Embryonic facial prominence (tissue), 1 donor: ENCODE results near the gene DDAH2.

Source experiments
- DNase-seq: peaks from one replicate; pipeline ENCODE4 v3.0.0-alpha.2; 2016; ENCODE audit errors: extremely low spot score

DDAH2 gene, protein sequence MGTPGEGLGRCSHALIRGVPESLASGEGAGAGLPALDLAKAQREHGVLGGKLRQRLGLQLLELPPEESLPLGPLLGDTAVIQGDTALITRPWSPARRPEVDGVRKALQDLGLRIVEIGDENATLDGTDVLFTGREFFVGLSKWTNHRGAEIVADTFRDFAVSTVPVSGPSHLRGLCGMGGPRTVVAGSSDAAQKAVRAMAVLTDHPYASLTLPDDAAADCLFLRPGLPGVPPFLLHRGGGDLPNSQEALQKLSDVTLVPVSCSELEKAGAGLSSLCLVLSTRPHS

DNA sequence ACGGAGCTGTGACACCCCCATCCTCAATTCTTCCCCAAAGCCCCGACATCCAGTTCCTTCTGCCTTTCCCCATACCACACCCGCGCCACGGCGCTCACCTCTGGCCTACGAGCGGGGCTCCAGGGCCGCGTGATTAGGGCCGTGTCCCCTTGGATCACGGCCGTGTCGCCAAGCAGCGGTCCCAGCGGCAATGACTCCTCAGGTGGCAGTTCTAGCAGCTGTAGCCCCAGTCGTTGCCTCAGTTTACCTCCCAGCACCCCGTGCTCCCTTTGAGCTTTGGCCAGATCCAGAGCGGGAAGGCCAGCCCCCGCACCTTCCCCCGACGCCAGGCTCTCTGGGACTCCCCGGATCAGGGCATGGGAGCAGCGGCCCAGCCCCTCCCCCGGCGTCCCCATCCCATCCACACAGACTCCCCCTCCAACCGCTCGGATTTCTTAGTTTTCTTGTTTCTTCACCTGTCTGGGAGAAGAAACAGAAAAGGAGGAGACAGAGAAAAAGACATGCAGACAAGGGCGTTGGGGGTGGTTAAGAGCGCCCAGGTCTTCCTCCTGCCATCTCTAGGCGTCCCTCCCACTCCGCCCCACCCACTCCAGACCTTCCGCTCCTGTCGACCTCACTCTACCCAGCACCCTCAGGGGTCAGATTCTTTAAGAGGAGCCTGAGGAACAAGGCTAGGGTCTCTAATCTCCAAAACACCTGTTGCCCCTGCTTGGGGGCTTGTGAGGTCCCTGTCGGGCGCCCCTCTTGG, at the start of gene DDAH2:
Gene DDAH2 (minus strand): TSS at position 533 of the 748 bp plus-strand sequence. CDS start 138 bp downstream, at position 395.
- no peak for DNase-seq

DNA sequence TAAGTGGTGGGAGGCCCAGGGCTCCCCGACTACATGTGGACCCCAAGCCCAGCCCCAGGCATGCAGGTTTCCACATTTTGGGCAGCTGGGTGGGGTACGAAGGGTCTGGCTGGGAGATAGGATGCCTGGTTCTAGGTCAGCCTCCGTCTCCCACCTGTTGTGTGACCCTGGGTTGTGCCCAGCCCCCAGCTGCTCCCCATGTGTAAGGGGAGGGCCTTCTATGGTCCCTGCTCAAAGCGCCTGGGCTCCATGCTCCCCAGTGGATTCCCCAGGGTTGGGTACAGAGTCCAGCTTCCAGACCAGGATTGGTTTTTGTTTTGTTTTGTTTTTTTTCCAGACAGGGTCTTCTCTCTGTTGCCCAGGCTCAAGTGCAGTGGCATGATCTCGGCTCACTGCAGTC, 49.1 kb upstream of the DDAH2 start:
- DNase-seq, result no peak

DNA sequence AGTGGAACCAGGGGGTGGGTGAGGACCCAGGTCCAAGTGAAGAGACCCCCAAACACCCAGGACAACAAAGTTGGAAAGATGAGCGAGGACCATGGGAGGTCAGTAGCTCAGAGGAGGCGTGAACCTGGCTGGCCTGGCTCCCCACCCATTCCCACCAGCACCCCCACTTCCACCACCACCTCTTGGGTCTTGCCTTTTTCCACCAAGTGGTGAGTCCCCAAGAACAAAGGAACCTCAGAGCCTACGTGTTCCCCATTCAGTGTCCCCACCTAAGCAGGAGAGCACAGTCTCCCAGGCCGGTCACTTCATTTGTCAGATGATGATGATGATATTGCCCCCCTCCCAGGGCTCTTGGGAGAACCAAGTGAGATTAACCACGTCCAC, 48.6 kb upstream of the DDAH2 start:
- no peak for DNase-seq

DNA sequence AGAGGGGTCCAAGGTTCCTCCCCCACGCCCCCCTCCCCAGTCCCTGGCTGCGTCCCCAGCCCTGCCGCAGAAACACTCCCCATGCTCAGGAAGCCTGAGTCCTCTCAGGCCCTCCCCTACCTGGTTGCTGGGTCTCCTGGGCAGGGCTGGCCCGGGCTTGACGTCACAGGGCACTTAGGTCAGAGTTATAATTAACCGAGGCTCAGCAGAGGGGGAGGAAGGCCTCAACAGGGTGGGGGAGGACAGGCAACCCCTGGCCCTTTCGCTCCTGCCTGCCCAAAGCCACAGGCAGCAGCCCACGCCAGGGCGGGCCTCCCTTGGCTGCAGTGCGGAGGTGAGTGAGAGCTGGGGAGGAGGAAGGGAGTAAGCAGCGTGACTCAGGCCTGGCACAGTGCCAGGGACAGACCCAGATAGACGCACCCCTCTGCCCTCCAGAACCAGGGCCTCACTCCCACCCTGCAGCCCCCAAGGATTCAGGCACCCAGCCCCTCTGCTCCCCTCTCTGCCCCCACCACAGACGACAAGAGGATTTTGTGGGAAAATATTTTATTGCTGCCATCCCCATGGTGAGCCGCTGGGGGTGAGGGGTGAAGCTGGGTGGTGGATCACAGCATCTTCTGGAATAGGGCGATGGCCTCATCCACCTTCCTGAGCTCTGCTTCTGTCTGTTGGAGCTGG, 48.0 kb upstream of the DDAH2 start, which contains the start of gene VWA7:
Gene VWA7 (minus strand): TSS at position 340 of the 678 bp plus-strand sequence. CDS start 549 bp downstream, outside the sequence.
- no peak for DNase-seq

DNA sequence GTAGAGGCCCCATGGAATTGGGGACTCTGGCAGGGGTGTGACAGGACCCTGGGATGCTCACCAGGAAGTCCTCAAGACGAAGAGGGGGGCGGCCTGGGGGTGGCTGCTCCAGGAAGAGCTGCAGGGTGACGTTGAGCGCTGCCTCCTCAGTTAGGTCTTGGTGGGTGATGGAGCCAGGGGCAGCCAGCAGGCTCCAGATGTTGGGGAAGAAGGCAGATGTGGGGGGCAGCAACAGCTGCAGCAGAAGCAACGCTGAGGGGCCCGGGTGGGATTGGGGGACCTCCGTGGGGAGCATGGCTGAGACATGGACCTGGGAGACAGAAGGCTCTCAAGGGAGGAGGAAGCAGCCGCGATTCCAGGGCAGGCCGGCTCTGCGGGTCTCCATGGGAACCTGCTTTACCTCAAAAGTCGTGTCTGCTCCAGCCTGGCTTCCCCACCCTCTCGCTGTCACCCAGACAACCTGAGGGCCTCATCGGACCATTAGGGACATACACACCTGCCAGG, 47.4 kb upstream of the DDAH2 start:
- no peak for DNase-seq

DNA sequence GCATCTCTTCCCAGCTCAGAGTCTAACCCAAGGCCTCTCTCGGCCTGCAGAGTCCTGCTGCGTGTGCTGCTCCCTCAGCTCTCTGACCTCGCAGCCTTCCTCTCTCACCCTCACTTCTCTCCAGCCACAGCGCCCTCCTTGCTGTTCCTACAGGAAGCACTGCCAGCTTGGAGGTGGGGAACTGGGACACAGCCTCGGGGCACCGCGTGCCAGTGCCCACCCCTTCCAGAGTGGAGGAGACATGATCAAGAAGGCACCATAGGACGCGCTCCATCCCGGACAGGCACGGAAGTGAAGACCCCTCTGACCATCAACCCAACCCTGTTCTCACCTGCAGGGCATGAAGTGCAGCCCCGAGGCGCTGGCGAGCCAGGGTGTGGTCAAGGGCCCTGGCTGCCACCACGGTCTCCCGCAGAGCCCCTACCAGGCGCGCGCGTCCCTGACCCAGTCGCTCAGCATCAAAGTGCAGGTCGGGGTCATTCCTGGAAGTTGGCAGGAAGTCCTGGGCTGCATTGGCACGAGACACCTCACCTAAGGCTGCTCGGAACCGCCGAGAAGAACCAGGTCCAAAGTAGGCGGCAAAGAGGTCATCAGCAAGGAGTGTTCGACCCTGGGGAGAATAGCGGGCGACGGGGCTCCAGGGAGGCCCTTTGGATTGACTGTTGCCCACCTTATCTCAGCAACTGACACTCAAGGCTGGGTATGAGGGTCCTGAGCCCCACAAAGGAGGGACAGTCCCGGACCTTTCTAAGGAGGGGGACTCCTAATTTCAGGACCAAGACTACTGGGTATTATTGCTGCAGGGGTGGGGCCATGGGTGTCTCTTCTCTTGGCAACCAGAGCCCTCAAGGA, 46.8 kb upstream of the DDAH2 start:
- DNase-seq, result no peak

DNA sequence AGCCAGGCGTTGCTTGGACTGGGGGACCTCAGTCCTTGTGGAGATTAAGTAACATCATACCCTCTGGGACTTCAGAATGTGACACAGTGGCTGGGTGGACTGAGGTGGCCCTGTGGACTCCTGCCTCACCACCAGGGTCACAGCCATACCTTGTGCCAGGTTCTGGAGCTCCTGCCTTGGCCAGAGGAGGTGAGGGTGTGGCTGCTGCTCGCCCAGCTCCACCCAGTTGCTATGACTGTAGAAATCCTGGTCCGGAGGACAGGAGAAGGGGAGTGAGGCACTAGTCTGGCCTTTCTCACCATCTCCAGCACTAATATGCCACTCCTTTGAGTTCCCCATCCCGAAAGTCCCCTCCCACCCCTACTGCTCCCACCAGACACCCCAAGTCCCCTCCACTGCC, 46.1 kb upstream of the DDAH2 start:
- DNase-seq, result no peak

DNA sequence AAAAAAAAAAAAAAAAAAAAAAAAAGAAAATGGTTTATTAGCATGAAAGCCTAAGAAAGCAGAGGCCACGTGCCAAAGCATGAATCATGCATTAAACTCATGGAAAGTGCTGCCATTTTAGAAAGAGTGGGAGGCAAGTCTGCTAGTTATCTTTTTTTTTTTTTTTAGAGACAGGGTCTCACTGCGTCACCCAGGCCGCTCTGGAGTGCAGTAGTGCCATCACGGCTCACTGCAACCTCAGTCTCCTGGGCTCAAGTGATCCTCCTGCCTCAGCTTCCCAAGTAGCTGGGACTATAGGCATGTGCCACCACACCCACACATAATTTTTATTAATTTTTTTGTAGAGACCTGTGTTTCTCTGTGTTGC, 42.9 kb upstream of the DDAH2 start:
- DNase-seq, result no peak

DNA sequence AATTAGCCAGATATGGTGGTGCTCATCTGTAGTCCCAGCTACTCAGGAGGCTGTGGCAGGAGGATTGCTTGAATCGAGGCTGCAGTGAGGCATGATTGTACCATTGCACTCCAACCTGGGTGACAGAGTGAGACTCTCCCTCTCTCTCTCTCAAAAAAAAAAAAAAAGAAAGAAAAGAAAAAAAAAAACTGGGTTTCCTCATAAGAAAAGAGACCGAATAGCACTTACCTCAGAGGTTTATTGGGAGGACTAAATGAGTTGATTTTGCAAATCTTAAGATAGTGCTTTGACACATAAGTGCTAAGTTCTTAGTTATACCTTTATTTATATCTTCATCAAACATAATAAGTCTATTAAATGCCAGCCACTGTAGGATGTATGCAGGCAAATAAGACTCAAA, 41.8 kb upstream of the DDAH2 start:
- no peak for DNase-seq

DNA sequence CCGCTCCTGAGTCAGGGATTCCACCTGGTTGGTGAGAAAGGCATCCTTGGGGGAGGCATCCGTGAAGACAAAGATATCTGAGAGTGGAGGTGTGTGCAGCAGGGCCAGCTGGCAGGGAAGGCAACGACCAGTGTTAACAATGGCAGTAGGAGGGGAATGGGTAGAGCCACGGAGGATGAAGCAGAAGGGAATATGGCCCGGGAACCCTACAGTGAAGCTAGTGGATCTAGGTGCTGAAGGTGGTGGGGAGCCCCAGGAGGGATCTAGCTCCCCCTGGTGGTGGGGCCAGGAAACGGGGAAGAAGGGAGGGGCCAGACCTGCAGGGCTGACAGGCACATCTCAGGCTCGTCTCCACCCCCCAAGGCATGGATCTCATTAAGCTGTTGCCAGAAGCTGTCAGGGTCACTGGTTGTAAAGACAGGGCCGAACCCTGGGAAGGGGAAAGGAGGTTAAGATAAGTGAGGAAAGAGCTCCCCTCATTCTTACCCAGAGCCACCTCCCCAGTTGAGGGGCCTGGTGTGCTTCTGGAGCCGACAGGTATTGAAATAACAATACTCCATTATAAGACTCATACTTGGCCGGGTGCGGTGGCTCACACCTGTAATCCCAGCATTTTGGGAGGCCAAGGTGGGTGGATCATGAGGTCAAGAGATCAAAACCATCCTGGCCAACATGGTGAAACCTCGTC, 40.7 kb upstream of the DDAH2 start:
- DNase-seq, result no peak

DNA sequence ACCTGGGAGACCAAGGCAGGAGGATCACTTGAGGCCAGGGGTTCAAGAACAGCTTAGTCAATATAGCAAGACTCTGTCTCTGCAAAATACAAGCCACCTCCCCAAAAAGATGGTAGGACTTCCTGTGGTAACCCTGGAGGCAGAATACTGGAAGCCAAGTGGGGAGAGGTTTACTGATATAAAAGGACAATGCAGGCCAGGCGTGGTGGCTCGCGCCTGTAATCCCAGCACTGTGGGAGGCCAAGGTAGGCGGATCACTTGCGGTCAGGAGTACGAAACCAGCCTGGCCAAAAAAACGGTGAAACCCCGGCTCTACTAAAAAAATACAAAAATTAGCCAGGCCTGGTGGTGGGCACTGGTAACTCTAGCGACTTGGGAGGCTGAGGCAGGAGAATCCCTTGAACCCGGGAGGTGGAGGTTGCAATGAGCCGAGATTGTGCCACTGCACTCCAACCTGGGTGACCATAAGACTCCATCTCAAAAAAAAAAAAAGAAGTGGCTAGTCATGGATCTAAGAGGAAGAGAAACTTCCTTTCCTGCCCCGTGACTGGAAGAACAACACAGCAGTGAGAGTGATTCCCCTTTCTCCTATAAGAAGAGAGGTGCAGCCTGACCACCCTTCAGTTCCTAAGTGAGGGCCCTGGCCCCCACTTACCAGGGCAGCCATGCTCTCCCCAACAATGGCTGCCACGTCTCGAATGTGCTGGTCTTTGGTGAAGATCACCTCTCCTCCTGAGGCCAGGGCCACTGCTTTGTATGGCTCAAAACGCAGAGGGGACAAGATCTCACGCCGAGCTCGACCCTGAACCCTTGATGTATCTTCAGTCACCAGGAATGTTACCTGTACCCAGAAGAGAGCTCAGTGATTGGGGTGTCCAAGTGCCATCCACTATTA, 39.5 kb upstream of the DDAH2 start:
- DNase-seq, result no peak

DNA sequence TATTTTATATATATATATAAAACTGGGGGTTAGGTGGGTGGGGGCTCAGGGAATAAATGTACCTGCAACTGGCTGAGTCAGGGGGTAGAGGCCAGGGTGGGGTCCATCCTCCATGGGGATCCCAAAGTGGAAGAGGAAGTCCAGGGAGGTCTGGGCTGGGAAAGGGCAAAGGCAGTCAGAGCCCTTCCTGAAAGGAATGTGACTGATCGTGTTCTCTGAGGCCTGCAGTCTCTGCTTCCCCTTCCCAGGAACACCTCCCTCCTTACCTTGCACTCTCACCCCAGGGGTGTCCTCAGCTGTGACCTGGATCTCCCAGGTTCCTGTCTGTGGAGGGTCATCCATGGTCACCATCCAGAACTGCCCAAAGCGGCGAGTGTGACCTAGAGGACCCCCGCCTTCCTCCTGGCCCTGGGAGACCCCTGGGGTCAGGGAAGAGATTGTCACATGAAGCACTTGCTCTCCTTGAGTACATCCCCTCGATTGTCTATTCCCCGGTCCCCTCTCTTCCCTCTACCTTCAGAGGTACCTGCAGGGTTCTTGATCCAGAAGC, 38.1 kb upstream of the DDAH2 start:
- DNase-seq, result no peak

DNA sequence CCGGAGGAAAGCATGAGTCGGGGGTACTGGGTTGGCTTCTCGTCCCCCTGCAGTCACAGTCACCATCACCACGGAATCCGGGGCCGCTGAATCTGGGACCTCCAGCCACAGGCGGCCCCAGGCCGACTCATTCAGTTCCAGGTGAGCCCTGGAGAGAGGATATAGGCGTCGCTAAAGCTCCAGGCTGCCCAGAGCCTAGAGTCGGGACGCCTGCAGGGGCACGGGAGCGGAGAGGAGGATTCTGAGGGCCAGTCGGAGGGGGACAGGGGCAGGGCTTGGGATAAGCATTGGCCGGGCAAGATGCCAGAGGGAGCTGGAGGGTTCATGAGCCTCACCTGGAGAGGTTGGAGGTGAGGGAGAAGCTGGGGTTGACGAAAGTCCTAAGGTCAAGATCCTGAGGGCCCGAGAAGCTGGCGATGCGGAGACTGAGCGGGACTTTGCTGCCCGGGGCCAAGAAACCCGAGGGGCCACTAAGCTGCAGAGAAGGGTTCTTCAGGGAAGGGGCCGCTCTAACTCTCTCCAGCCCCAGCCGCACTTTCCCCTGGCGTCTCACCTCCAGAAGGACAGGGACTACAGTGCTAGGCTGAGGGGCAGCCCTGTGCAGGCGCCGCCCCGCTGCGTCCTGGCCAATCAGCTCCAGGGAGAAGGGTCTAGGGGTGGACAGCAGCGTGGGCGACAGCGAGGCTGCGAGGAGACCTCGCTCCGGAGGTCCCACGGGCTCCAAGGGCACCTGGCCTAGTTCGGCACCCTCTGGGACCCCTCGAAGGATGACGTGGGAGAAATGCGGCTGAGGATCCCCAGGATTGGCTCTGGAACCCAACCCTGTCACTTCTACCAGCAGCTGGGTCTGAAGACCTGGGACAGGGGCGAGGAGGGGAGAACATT, 37.1 kb upstream of the DDAH2 start:
- no peak for DNase-seq

DNA sequence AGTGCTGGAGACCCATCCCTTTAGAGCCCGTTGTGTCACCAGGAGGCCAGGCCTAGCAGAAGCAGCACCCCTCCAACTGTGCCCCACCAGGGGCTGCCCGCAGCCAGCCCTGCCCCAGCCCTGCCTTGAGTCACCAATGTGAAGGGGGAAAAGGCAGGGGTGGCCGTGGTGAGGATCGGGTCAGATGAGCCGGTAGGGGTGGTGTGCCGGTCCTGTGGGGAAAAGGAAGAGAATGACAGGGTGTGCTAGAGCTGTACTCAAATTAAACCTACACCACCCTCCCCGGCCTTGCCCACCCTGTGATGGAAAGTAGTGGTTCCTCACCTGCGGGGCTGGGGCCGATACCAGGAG, 36.4 kb upstream of the DDAH2 start:
- DNase-seq, result no peak

DNA sequence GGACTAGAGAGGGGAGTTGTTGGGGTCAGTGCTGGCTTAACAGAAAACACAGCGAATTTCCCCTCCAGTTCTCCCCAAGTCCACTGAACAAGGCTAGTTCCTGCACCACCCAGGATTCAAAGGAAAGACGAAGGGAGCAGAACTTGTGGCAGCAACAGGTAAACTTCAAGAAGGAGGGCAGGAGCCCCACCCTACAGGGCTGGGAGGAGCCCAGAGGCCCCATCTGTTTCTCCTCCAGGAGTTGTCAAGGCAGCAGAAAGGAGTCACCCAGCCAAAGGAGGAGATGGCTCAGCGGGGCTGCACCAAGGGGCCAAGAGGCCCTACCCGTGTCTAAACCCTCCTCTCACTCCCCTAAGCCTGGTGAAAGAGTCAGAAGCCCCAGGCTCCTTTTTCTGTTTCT, 35.1 kb upstream of the DDAH2 start:
- DNase-seq, result no peak

DNA sequence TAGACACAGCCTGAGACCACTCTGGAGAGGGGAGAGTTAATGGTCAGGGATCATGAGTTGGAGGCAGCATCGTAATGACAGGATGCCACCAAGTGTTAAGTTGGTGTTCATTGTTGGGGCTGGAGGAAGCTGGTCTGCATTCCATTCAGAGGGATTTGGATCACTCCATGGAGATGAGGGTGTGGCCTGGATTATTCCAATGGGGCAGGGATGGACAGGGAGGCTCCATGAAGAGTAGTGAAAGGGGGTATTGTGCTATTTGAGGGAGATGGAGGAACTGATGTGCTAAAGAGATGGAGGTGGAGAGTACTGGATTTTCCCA, 34.5 kb upstream of the DDAH2 start:
- DNase-seq, result no peak

DNA sequence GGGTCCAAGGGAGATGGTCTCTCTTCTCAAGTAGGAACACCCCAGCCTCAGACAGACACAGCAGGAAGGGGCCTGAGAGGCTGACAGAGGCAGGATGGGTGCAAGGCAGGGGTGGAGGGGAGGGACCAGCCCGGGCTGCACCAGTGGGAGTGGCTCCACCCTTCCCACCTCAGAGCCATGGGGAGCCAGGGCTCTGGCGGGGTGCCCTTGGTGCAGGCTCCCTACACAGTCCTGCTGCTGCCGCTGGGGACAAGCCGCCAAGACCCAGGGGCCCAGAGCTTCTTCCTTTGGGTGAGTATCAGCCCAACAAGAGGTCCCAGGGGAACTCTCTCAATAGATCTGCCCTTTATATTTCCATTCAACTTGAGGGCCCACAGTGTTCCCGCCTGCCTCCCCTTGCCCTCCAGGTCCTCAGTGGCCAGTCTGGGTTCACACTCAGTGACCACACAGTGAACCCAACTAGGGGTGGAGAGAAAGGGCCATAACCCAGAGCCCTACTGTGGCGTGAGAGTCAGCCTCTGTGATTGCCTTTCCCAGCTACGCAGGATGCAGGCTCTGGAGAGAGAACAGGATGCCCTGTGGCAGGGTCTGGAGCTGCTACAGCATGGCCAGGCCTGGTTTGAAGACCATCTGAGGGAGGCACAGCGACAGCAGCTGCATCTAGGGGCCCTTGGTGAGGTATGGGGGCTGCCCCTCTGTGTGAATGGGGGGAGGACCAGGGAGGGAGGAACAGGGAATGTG, 33.9 kb upstream of the DDAH2 start:
- DNase-seq, result no peak

DNA sequence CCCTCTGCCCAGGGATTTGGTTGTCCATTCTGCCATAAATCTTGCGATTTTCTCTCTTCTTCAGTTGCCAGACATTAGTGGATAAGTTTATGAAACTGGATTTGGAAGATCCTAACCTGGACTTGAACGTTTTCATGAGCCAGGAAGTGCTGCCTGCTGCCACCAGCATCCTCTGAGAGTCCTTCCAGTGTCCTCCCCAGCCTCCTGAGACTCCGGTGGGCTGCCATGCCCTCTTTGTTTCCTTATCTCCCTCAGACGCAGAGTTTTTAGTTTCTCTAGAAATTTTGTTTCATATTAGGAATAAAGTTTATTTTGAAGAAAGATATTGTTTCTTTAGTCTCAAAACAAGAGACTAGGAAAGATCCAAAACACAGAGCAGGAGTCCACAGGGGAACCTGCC, 33.3 kb upstream of the DDAH2 start, which contains the start of gene SAPCD1:
Gene SAPCD1 (plus strand): TSS at position 301 of the 400 bp plus-strand sequence. CDS start 399 bp downstream, outside the sequence.
- no peak for DNase-seq
